ENCODE results near the gene SYNPR. TPM values are rescaled to one million over a fixed set of nuclear protein-coding genes. Genes with fewer than 3 reads are reported as not detected.

The SYNPR gene
- polyA plus RNA-seq, 1 donor from 2014 or later = 2.0 TPM

DNA sequence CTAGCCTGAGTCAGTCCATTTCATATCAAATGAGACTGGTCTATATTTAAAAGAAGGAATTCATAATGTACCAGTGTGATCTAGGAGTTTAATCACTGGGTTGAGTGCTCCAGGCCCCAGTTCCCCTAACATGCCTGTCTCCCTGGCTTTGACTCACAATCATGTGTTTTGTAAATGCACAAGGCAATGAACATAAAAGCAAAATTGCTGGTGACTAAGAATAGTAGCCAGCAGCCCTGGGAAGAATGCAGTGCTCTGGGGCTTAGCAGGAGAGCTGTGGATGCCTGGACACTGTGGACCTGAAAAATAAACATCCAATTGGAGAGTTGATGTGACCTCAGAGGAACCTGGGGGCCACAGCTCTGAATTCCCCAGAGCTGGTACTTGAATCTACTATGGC is 50.3 kb downstream of the SYNPR start:
- no peak overlapping the region for H3K4me2 ChIP-seq (ENCODE audit: low read length)
- no peaks in the 10 kb centered on the region for H3K36me3 ChIP-seq (ENCODE audit: insufficient read depth, low read length)
- no peaks in the 10 kb centered on the region for H3F3A ChIP-seq (ENCODE audit: insufficient read depth, low read length, poor library complexity, severe bottlenecking)
- no peaks in the 10 kb centered on the region for H3K27me3 ChIP-seq (ENCODE audit: insufficient read depth, low read depth, low read length)
- no peak overlapping the region for H3K4me3 ChIP-seq (ENCODE audit: low read length)
- H3K9me2 ChIP-seq (ENCODE audit: insufficient read depth, low read length) = no peaks in the 10 kb centered on the region
- no peak overlapping the region for H2AFZ ChIP-seq (ENCODE audit: low read depth, low read length)
- H4K20me1 ChIP-seq (ENCODE audit: insufficient read depth) = no peaks in the 10 kb centered on the region
- H3K9me3 ChIP-seq (ENCODE audit: low read length) = no peaks in the 10 kb centered on the region
- H3K9ac ChIP-seq (ENCODE audit: low read length) = no peak overlapping the region
- H3K27ac ChIP-seq (ENCODE audit: low read length) = no peak overlapping the region
- H3K79me2 ChIP-seq (replicated peaks; ENCODE audit: insufficient read depth, low read length) = no peaks in the 10 kb centered on the region
- TF ChIP-seq EZH2 (IDR thresholded peaks at IDR 0.05; ENCODE audit: borderline replicate concordance, insufficient read depth, low read length, poor library complexity, severe bottlenecking) = no peak
- TF ChIP-seq, protein P1, sequence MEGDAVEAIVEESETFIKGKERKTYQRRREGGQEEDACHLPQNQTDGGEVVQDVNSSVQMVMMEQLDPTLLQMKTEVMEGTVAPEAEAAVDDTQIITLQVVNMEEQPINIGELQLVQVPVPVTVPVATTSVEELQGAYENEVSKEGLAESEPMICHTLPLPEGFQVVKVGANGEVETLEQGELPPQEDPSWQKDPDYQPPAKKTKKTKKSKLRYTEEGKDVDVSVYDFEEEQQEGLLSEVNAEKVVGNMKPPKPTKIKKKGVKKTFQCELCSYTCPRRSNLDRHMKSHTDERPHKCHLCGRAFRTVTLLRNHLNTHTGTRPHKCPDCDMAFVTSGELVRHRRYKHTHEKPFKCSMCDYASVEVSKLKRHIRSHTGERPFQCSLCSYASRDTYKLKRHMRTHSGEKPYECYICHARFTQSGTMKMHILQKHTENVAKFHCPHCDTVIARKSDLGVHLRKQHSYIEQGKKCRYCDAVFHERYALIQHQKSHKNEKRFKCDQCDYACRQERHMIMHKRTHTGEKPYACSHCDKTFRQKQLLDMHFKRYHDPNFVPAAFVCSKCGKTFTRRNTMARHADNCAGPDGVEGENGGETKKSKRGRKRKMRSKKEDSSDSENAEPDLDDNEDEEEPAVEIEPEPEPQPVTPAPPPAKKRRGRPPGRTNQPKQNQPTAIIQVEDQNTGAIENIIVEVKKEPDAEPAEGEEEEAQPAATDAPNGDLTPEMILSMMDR (IDR thresholded peaks at IDR 0.05; ENCODE audit: poor library complexity, severe bottlenecking) = no peak
- no peak for TF ChIP-seq SMC3 (conservative IDR thresholded peaks at IDR 0.05; ENCODE audit: poor library complexity)
- TF ChIP-seq, protein P2, sequence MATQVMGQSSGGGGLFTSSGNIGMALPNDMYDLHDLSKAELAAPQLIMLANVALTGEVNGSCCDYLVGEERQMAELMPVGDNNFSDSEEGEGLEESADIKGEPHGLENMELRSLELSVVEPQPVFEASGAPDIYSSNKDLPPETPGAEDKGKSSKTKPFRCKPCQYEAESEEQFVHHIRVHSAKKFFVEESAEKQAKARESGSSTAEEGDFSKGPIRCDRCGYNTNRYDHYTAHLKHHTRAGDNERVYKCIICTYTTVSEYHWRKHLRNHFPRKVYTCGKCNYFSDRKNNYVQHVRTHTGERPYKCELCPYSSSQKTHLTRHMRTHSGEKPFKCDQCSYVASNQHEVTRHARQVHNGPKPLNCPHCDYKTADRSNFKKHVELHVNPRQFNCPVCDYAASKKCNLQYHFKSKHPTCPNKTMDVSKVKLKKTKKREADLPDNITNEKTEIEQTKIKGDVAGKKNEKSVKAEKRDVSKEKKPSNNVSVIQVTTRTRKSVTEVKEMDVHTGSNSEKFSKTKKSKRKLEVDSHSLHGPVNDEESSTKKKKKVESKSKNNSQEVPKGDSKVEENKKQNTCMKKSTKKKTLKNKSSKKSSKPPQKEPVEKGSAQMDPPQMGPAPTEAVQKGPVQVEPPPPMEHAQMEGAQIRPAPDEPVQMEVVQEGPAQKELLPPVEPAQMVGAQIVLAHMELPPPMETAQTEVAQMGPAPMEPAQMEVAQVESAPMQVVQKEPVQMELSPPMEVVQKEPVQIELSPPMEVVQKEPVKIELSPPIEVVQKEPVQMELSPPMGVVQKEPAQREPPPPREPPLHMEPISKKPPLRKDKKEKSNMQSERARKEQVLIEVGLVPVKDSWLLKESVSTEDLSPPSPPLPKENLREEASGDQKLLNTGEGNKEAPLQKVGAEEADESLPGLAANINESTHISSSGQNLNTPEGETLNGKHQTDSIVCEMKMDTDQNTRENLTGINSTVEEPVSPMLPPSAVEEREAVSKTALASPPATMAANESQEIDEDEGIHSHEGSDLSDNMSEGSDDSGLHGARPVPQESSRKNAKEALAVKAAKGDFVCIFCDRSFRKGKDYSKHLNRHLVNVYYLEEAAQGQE (IDR thresholded peaks at IDR 0.05; ENCODE audit: borderline replicate concordance) = no peak
- no peak for TF ChIP-seq POLR2AphosphoS5 (IDR thresholded peaks at IDR 0.05)
- TF ChIP-seq RAD21 (conservative IDR thresholded peaks at IDR 0.05) = no peak
- TF ChIP-seq MXI1 (conservative IDR thresholded peaks at IDR 0.05; ENCODE audit: poor library complexity, severe bottlenecking) = no peak
- no peak for TF ChIP-seq EP300 (conservative IDR thresholded peaks at IDR 0.05; ENCODE audit: poor library complexity, severe bottlenecking)
- TF ChIP-seq TAF1 (IDR thresholded peaks at IDR 0.05; ENCODE audit: low read depth) = no peak

DNA sequence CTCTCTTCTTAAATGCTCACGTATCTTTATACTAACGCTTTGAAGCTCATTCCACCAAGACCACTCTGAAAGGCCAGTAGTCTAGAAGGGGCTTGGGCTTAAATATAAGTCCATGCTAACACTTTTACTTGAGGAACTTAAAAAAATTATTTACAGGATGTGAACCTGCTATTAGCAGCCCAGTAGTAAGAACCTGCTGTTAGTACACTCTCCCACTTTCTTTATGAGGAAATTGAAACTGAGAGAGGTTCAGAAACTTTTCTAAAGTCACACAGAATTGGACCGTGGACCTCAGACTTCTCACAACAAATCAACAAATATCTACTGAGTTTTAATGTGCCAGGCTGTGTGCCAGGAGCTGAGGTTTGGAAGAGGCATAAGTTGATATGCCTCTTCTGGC is 53.4 kb downstream of the SYNPR start:
- H3F3A ChIP-seq (ENCODE audit: insufficient read depth, low read length, poor library complexity, severe bottlenecking) = no peaks in the 10 kb centered on the region
- H3K9me2 ChIP-seq (ENCODE audit: insufficient read depth, low read length) = no peaks in the 10 kb centered on the region
- H4K20me1 ChIP-seq (ENCODE audit: insufficient read depth) = no peaks in the 10 kb centered on the region
- H3K79me2 ChIP-seq (replicated peaks; ENCODE audit: insufficient read depth, low read length) = no peaks in the 10 kb centered on the region
- no peak overlapping the region for H3K27ac ChIP-seq (ENCODE audit: low read length)
- no peak overlapping the region for H3K4me2 ChIP-seq (ENCODE audit: low read length)
- no peak overlapping the region for H3K4me3 ChIP-seq (ENCODE audit: low read length)
- TF ChIP-seq, protein P2 (IDR thresholded peaks at IDR 0.05; ENCODE audit: borderline replicate concordance) = no peak
- no peaks in the 10 kb centered on the region for H3K36me3 ChIP-seq (ENCODE audit: insufficient read depth, low read length)
- H3K9ac ChIP-seq (ENCODE audit: low read length) = no peak overlapping the region
- no peak overlapping the region for H2AFZ ChIP-seq (ENCODE audit: low read depth, low read length)
- no peaks in the 10 kb centered on the region for H3K27me3 ChIP-seq (ENCODE audit: insufficient read depth, low read depth, low read length)
- H3K9me3 ChIP-seq (ENCODE audit: low read length) = no peaks in the 10 kb centered on the region
